ENCODE data around the gene SLC9A5.

The SLC9A5 gene

GRCh38 chr16:67298277-67298676 lies 49.5 kb downstream of the SLC9A5 start:
- TF ChIP-seq REST (IDR thresholded peaks at IDR 0.05; ENCODE audit: insufficient replicate concordance, low read depth) (no peak), GABPA (IDR thresholded peaks at IDR 0.05; ENCODE audit: low read depth) (no peak), SPI1 (IDR thresholded peaks at IDR 0.05; ENCODE audit: borderline replicate concordance, low read depth) (no peak), CTCF (IDR thresholded peaks at IDR 0.05; ENCODE audit: insufficient read depth, low read length) (no peak)

GRCh38 chr16:67299269-67299668 lies 50.5 kb downstream of the SLC9A5 start:
- Histone ChIP-seq H3K27ac (replicated peaks) (no peak overlapping the region), H3K4me3 (replicated peaks; ENCODE audit: insufficient read depth, low read length) (no peak overlapping the region), H3K27me3 (ENCODE audit: insufficient read depth, poor library complexity, severe bottlenecking) (peaks cover 2% of the 10 kb centered on the region)
- no peak for DNase-seq (ENCODE audit: low read depth in 1 of 2, low spot score in 1 of 2)
- no peak for TF ChIP-seq CTCF (IDR thresholded peaks at IDR 0.05; ENCODE audit: insufficient read depth, low read length)
- no peak for TF ChIP-seq REST (IDR thresholded peaks at IDR 0.05; ENCODE audit: insufficient replicate concordance, low read depth)
- no peak for TF ChIP-seq SPI1 (IDR thresholded peaks at IDR 0.05; ENCODE audit: borderline replicate concordance, low read depth)
- no peak for TF ChIP-seq POLR2AphosphoS5 (IDR thresholded peaks at IDR 0.05; ENCODE audit: low read depth)
- TF ChIP-seq GABPA (IDR thresholded peaks at IDR 0.05; ENCODE audit: low read depth), result no peak

More at GRCh38 chr16:67298277-67298676, 49.5 kb downstream of the SLC9A5 start:
- H3K27ac ChIP-seq (replicated peaks), result no peak overlapping the region
- DNase-seq (ENCODE audit: low read depth in 1 of 2, low spot score in 1 of 2), result no peak
- peaks cover 2% of the 10 kb centered on the region for H3K27me3 ChIP-seq (ENCODE audit: insufficient read depth, poor library complexity, severe bottlenecking)
- no peak overlapping the region for H3K4me3 ChIP-seq (replicated peaks; ENCODE audit: insufficient read depth, low read length)

- Histone ChIP-seq H3K27ac (replicated peaks) (no peak overlapping the region), H3K4me3 (replicated peaks; ENCODE audit: insufficient read depth, low read length) (no peak overlapping the region), H3K27me3 (ENCODE audit: insufficient read depth, poor library complexity, severe bottlenecking) (peaks cover 2% of the 10 kb centered on the region)
- TF ChIP-seq CTCF (IDR thresholded peaks at IDR 0.05; ENCODE audit: insufficient read depth, low read length), result no peak
- TF ChIP-seq GABPA (IDR thresholded peaks at IDR 0.05; ENCODE audit: low read depth), result no peak
- TF ChIP-seq REST (IDR thresholded peaks at IDR 0.05; ENCODE audit: insufficient replicate concordance, low read depth), result no peak
- no peak for TF ChIP-seq POLR2AphosphoS5 (IDR thresholded peaks at IDR 0.05; ENCODE audit: low read depth)
- TF ChIP-seq SPI1 (IDR thresholded peaks at IDR 0.05; ENCODE audit: borderline replicate concordance, low read depth), result no peak
- DNase-seq (ENCODE audit: low read depth in 1 of 2, low spot score in 1 of 2), result no peak
These were observed 52.5 kb downstream of the SLC9A5 start for GRCh38 chr16:67301080-67301782.

Measured in HL-60 (cell line).